ENCODE results near the gene BMPR2.

DNA sequence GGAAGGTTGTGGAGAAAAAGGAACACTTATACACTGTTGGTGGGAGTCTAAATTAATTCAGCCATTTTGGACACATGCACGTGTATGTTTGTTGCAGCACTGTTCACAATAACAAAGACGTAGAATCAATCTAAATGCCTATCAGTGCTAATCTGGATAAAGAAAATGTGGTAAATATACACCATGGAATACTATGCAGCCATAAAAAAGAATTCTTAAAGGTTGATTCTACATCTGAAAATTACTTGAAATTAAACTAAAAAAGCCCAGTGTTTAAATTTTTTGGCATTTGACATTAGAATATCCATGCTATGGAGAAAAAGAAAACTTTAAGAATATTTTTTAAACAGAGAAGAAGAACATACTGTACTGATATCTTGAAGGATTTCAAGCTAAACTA, 84.0 kb downstream of the BMPR2 start:
- TF ChIP-seq NFE2L2 (IDR thresholded peaks at IDR 0.05; ENCODE audit: low read depth, low read length) (no peak), POLR2A (IDR thresholded peaks at IDR 0.05; ENCODE audit: low read depth, low read length) (no peak)
- TF ChIP-seq, protein P1, sequence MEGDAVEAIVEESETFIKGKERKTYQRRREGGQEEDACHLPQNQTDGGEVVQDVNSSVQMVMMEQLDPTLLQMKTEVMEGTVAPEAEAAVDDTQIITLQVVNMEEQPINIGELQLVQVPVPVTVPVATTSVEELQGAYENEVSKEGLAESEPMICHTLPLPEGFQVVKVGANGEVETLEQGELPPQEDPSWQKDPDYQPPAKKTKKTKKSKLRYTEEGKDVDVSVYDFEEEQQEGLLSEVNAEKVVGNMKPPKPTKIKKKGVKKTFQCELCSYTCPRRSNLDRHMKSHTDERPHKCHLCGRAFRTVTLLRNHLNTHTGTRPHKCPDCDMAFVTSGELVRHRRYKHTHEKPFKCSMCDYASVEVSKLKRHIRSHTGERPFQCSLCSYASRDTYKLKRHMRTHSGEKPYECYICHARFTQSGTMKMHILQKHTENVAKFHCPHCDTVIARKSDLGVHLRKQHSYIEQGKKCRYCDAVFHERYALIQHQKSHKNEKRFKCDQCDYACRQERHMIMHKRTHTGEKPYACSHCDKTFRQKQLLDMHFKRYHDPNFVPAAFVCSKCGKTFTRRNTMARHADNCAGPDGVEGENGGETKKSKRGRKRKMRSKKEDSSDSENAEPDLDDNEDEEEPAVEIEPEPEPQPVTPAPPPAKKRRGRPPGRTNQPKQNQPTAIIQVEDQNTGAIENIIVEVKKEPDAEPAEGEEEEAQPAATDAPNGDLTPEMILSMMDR (conservative IDR thresholded peaks at IDR 0.05; ENCODE audit: low read depth, low read length): no peak
